Measurements from ENCODE around the gene RAX. TPM values are rescaled to one million over a fixed set of nuclear protein-coding genes. Genes with fewer than 3 reads are reported as not detected.
A peak's percentile ranks its signal among the peaks of the same experiment; 100 is the strongest.
"Not testable (repeated sequence)": the region's sequence is repeated elsewhere in the genome, so short reads cannot be mapped to it uniquely, and the experiment has no call there.

RAX gene
- total and polyA plus RNA-seq, 7 donors, result not detected

DNA sequence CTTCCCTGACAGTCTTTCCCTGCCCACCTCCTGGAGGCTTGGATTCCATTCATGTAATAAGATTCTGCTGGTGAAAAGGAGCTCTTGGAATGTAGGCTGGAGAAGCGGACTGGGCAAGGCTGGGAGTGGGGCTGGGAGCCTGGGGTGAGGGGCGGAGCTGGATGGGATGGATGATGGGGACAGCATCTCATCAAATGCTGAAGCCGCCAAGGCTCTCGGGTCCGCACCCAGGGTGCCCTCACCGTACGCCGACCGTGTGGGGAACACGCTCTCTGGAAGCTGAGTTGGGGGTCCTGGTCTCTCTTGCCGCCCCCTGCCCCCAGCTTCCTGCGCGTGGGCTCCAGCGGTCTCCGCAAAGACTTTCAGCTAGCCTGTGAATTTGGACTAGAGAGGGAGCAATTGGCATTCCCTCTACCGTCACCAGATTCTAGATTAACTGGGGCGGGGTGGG lies 9.1 kb downstream of the RAX start:
- no peak for DNase-seq
- no peak overlapping the region for H3K27ac ChIP-seq
- no peak for TF ChIP-seq POLR2A (IDR thresholded peaks at IDR 0.05)
- no peak for TF ChIP-seq POLR2AphosphoS5 (IDR thresholded peaks at IDR 0.05)
- no peak for TF ChIP-seq CTCF (IDR thresholded peaks at IDR 0.05)
- TF ChIP-seq EP300 (IDR thresholded peaks at IDR 0.05), result no peak
- H3K4me3 ChIP-seq, result no peak overlapping the region
- H3K27me3 ChIP-seq, result peaks cover 34 to 67% (median 52%) of the 10 kb centered on the region in 3 donors
- no peaks in the 10 kb centered on the region for H3K36me3 ChIP-seq
- intact Hi-C loops (cut with DNase I), result no loop called here
- no peaks in the 10 kb centered on the region for H3K9me3 ChIP-seq
- H3K4me1 ChIP-seq, result peaks cover 0 to 27% (median 22%) of the 10 kb centered on the region in 4 donors
- 10 to 22% methylated on average over 17 of the region's 17 CpGs for WGBS, 2 donors

DNA sequence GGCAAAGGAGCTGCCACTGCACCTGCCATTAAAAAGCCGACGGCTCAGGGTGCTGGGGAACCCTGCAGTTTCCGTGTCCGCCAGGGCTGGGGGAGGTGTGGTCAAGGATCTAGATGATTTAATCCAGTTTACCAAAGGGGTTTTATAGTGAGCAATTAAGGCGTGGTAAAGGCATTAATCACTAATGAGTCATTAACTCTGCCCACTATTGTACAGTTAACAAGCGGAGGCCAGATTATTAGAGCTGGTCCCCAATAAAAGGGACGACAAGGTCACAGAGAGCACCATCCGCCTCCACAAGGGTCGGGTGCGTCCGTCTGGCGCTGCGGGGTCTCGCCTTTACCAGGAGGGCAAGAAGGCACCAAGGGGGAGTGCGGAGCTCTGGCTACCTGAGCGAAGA lies 9.6 kb downstream of the RAX start:
- H3K4me3 ChIP-seq, result no peak overlapping the region
- no peaks in the 10 kb centered on the region for H3K9me3 ChIP-seq
- no peaks in the 10 kb centered on the region for H3K36me3 ChIP-seq
- H3K27ac ChIP-seq, result no peak overlapping the region
- WGBS, 2 donors, result 11 to 15% methylated on average over 16 of the region's 16 CpGs
- TF ChIP-seq POLR2A (IDR thresholded peaks at IDR 0.05), result no peak
- TF ChIP-seq EP300 (IDR thresholded peaks at IDR 0.05), result no peak
- no peak for TF ChIP-seq CTCF (IDR thresholded peaks at IDR 0.05)
- no peak for TF ChIP-seq POLR2AphosphoS5 (IDR thresholded peaks at IDR 0.05)
- peaks cover 32 to 63% (median 47%) of the 10 kb centered on the region in 3 donors for H3K27me3 ChIP-seq
- intact Hi-C loops (cut with DNase I), result no loop called here
- H3K4me1 ChIP-seq, result peaks cover 0 to 23% (median 18%) of the 10 kb centered on the region in 4 donors
- DNase-seq, result no peak

GRCh38 chr18:59262243-59262642 lies 11.0 kb downstream of the RAX start:
- H3K27ac ChIP-seq; intact Hi-C loops (cut with DNase I); H3K4me1 ChIP-seq; H3K4me3 ChIP-seq; H3K36me3 ChIP-seq; H3K9me3 ChIP-seq; DNase-seq: not testable (repeated sequence)
- 88 to 93% methylated on average over 1 of the region's 2 CpGs for WGBS, 2 donors
- peaks cover 19 to 51% (median 33%) of the 10 kb centered on the region in 3 donors for H3K27me3 ChIP-seq

DNA sequence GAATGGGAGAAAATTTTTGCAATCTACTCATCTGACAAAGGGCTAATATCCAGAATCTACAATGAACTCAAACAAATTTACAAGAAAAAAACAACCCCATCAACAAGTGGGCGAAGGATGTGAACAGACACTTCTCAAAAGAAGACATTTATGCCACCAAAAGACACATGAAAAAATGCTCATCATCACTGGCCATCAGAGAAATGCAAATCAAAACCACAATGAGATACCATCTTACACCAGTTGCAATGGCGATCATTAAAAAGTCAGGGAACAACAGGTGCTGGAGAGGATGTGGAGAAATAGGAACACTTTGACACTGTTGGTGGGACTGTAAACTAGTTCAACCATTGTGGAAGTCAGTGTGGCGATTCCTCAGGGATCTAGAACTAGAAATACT lies 11.4 kb downstream of the RAX start:
- intact Hi-C loops (cut with DNase I), result not testable (repeated sequence)
- peaks cover 18 to 51% (median 33%) of the 10 kb centered on the region in 3 donors for H3K27me3 ChIP-seq

GRCh38 chr18:59255491-59255890 lies 17.8 kb downstream of the RAX start:
- H3K27ac ChIP-seq; H3K4me3 ChIP-seq; H3K4me1 ChIP-seq; H3K36me3 ChIP-seq; intact Hi-C loops (cut with DNase I); DNase-seq; H3K9me3 ChIP-seq; H3K27me3 ChIP-seq: not testable (repeated sequence)
- 83 to 89% methylated on average over 30 of the region's 30 CpGs for WGBS, 2 donors

More for the DNA sequence above, 11.4 kb downstream of the RAX start:
- DNase-seq, H3K4me1 ChIP-seq, H3K27ac ChIP-seq, H3K4me3 ChIP-seq, H3K36me3 ChIP-seq, H3K9me3 ChIP-seq: not testable (repeated sequence)
- WGBS, 2 donors, result 59 to 76% methylated on average over 3 of the region's 3 CpGs

GRCh38 chr18:59249199-59249774 lies 24.0 kb downstream of the RAX start:
- Histone ChIP-seq H3K9me3 (no peaks in the 10 kb centered on the region), H3K4me1 (peaks cover 0 to 3% (median 0%) of the 10 kb centered on the region in 4 donors), H3K36me3 (no peaks in the 10 kb centered on the region), H3K27me3 (peaks cover 0 to 15% (median 0%) of the 10 kb centered on the region in 3 donors), H3K27ac (no peak overlapping the region), H3K4me3 (no peak overlapping the region)
- 19 to 31% methylated on average over 5 of the region's 5 CpGs for WGBS, 2 donors
- intact Hi-C loops (cut with DNase I), result loop anchor here (2.0 kb wide), 1 partner anchor 574 kb away; no protein-coding TSS in a partner anchor
- no peak for DNase-seq
- peak in 3 of 4 experiments; percentile 52 to 62 (median 59) for TF ChIP-seq CTCF (IDR thresholded peaks at IDR 0.05)
- TF ChIP-seq EP300 (IDR thresholded peaks at IDR 0.05), result no peak

Data from sigmoid colon (tissue), 7 donors.